ENCODE results near the gene TENM4.

DNA sequence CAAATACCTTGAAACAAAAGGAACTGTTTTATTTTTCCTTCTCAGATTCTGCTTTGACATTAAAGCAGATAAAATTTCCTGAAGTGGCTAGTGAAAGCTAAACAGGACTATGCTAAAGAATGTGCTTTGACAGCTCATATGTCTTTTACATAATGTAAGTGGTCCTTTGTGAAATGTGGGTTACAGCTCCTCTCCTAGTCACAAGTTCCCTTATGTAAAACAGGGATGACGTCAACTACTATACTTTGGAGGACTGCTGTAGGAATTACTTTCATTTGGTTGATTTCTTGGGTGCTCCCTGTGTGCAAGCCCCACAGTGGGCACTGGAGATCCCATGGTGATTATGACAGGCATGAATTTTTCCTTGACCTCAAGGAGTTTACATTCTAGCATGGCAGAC is 649.6 kb downstream of the TENM4 start:
- no peak for TF ChIP-seq POLR2A (IDR thresholded peaks at IDR 0.05)
- TF ChIP-seq, protein P1, sequence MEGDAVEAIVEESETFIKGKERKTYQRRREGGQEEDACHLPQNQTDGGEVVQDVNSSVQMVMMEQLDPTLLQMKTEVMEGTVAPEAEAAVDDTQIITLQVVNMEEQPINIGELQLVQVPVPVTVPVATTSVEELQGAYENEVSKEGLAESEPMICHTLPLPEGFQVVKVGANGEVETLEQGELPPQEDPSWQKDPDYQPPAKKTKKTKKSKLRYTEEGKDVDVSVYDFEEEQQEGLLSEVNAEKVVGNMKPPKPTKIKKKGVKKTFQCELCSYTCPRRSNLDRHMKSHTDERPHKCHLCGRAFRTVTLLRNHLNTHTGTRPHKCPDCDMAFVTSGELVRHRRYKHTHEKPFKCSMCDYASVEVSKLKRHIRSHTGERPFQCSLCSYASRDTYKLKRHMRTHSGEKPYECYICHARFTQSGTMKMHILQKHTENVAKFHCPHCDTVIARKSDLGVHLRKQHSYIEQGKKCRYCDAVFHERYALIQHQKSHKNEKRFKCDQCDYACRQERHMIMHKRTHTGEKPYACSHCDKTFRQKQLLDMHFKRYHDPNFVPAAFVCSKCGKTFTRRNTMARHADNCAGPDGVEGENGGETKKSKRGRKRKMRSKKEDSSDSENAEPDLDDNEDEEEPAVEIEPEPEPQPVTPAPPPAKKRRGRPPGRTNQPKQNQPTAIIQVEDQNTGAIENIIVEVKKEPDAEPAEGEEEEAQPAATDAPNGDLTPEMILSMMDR (IDR thresholded peaks at IDR 0.05 in 4 of 5, conservative IDR thresholded peaks at IDR 0.05 in 1 of 5), result no peak

Measured in gastrocnemius medialis (tissue), 4 donors.